SK-N-SH (cell line): ENCODE results near the gene IKBKE. TPM values are rescaled to one million over a fixed set of nuclear protein-coding genes. Genes with fewer than 3 reads are reported as not detected.
A peak's percentile ranks its signal among the peaks of the same experiment; 100 is the strongest.

Source experiments
- CTCF ChIA-PET: fragments of 300-600, 350-600 bp; formaldehyde crosslinking; extraction: SDS; loops from one replicate; lab custom pipeline; 2021; lab: Yijun Ruan, JAX
- POLR2A ChIA-PET: fragments of 350-600 bp; sonication (Branson Sonifier 250); formaldehyde crosslinking; extraction: SDS; loops from one replicate; lab custom pipeline; 2020; ENCODE audit warnings: antibody characterized with exemption, inconsistent platforms; lab: Yijun Ruan, JAX
- DNase-seq: peaks from one replicate; pipeline ENCODE4 v3.0.0; 2012
- H2AFZ ChIP-seq: fragments of 200-600 bp; sonication (generic); 2 replicates; pipeline ENCODE4 v1.8.1; 2016; ENCODE audit warnings: antibody characterized with exemption, mild to moderate bottlenecking, low read depth
- H3F3A ChIP-seq: fragments of 200-600 bp; sonication (generic); replicated peaks from 2 replicates; pipeline ENCODE3; 2016; ENCODE audit warnings: antibody characterized with exemption, mild to moderate bottlenecking; ENCODE audit not compliant: insufficient read depth
- H3K27ac ChIP-seq, 2 experiments: fragments of 200-500 bp in 1 of 2; fragments of 200-600 bp in 1 of 2; sonication (Bioruptor generic) in 1 of 2; sonication (generic), shearing (Covaris generic) in 1 of 2; 2 replicates each; pipeline versions ENCODE4 v1.5.1 to v1.6.1; 2014 to 2016; ENCODE audit warnings: low read depth in 2 of 2, inconsistent platforms in 1 of 2, low read length in 1 of 2, mild to moderate bottlenecking in 1 of 2, mixed read lengths in 1 of 2
- H3K27me3 ChIP-seq: fragments of 200-600 bp; sonication (generic), shearing (Covaris generic); 2 replicates; pipeline ENCODE4 v1.6.1; 2016; ENCODE audit warnings: mixed run types; ENCODE audit not compliant: insufficient read depth
- H3K36me3 ChIP-seq, 2 experiments: fragments of 200-500 bp in 1 of 2; fragments of 200-600 bp in 1 of 2; sonication (Bioruptor generic) in 1 of 2; sonication (generic) in 1 of 2; replicated peaks in 1 of 2; 2 replicates each; pipeline versions ENCODE3 to v1.5.1; 2014 to 2016; ENCODE audit warnings: low read length in 1 of 2, mild to moderate bottlenecking in 1 of 2; ENCODE audit not compliant: insufficient read depth in 2 of 2, control insufficient read depth in 1 of 2
- H3K4me1 ChIP-seq, 2 experiments: fragments of 200-500 bp in 1 of 2; fragments of 200-600 bp in 1 of 2; sonication (Bioruptor generic) in 1 of 2; sonication (generic), shearing (Covaris generic) in 1 of 2; 2 replicates each; pipeline versions ENCODE4 v1.5.1 to v1.6.1; 2014 to 2016; ENCODE audit warnings: low read depth in 1 of 2, low read length in 1 of 2, mixed run types in 1 of 2; ENCODE audit not compliant: insufficient read depth in 2 of 2, control insufficient read depth in 1 of 2
- H3K4me2 ChIP-seq: fragments of 200-600 bp; sonication (generic), shearing (Covaris generic); 2 replicates; pipeline ENCODE4 v1.6.1; 2017; ENCODE audit warnings: mixed run types
- H3K4me3 ChIP-seq, 2 experiments: fragments of 200-500 bp in 1 of 2; fragments of 200-600 bp in 1 of 2; sonication (Bioruptor generic) in 1 of 2; sonication (generic), shearing (Covaris generic) in 1 of 2; 2 replicates each; pipeline versions ENCODE4 v1.5.1 to v1.8.1; 2014 to 2016; ENCODE audit warnings: low read depth in 2 of 2, inconsistent platforms in 1 of 2, low read length in 1 of 2, mild to moderate bottlenecking in 1 of 2, mixed read lengths in 1 of 2, moderate library complexity in 1 of 2
- H3K79me2 ChIP-seq: fragments of 200-600 bp; sonication (generic); 2 replicates; pipeline ENCODE4 v1.8.1; 2017; ENCODE audit warnings: mild to moderate bottlenecking; ENCODE audit not compliant: insufficient read depth
- H3K9ac ChIP-seq: fragments of 200-600 bp; sonication (generic); 2 replicates; pipeline ENCODE4 v1.6.1; 2017; ENCODE audit warnings: mixed run types
- H3K9me2 ChIP-seq: fragments of 200-600 bp; sonication (generic); 2 replicates; pipeline ENCODE4 v1.6.1; 2017; ENCODE audit warnings: mixed run types
- H3K9me3 ChIP-seq: fragments of 200-600 bp; sonication (generic); 2 replicates; pipeline ENCODE4 v1.6.1; 2017; ENCODE audit warnings: mixed run types, mild to moderate bottlenecking, moderate library complexity
- H4K20me1 ChIP-seq: fragments of 200-600 bp; sonication (generic); 2 replicates; pipeline ENCODE4 v1.6.1; 2017; ENCODE audit warnings: mild to moderate bottlenecking, mixed run types; ENCODE audit not compliant: insufficient read depth
- CHD2 ChIP-seq: fragments of 150-350 bp; IDR thresholded peaks from 2 replicates; pipeline ENCODE4 v1.6.1; 2018; ENCODE audit warnings: low read length; ENCODE audit not compliant: partially characterized antibody
- CTCF ChIP-seq: fragments of 200-600 bp; sonication (generic); IDR thresholded peaks from 2 replicates; pipeline ENCODE4 v1.6.1; 2017; ENCODE audit warnings: antibody characterized with exemption, mild to moderate bottlenecking, moderate library complexity
- FOXJ3 ChIP-seq: sonication (generic); formaldehyde crosslinking; IDR thresholded peaks from 2 replicates; pipeline ENCODE4 v1.5.1; 2020; ENCODE audit warnings: mild to moderate bottlenecking, missing genetic modification reagents
- GATA2 ChIP-seq: sonication (generic); formaldehyde crosslinking; IDR thresholded peaks from 2 replicates; pipeline ENCODE4 v1.5.0; 2020; ENCODE audit warnings: mild to moderate bottlenecking, missing genetic modification reagents
- IRF3 ChIP-seq: fragments of 150-350 bp; IDR thresholded peaks from 2 replicates; pipeline ENCODE4 v1.6.1; 2016; ENCODE audit warnings: mild to moderate bottlenecking, low read depth, low read length
- PBX3 ChIP-seq: IDR thresholded peaks from 2 replicates; pipeline ENCODE4; 2012
- POLR2AphosphoS5 ChIP-seq: IDR thresholded peaks from 2 replicates; pipeline ENCODE4 v1.6.1; 2012; ENCODE audit warnings: low read depth, low read length
- RAD21 ChIP-seq: IDR thresholded peaks from 2 replicates; pipeline ENCODE4 v1.6.1; 2012; ENCODE audit warnings: mild to moderate bottlenecking, low read length
- RCOR1 ChIP-seq: fragments of 150-350 bp; IDR thresholded peaks from 2 replicates; pipeline ENCODE4 v1.6.1; 2017; ENCODE audit warnings: antibody characterized with exemption, low read length
- SMC3 ChIP-seq: IDR thresholded peaks from 2 replicates; pipeline ENCODE4 v1.6.1; 2012; ENCODE audit warnings: low read depth, low read length, improper control_type of control experiment
- TEAD4 ChIP-seq: IDR thresholded peaks from 2 replicates; pipeline ENCODE4 v1.4.0; 2012; ENCODE audit warnings: mild to moderate bottlenecking, borderline replicate concordance; ENCODE audit not compliant: insufficient read depth
- WGBS: methylation state at CpG from one replicate; pipeline ENCODE4 v1.1.6; 2017; ENCODE audit warnings: low lambda C conversion rate; 5-methylcytosine and 5-hydroxymethylcytosine counted together
- polyA plus RNA-seq, 3 experiments: library from polyadenylated mRNA; depleted of rRNA; stranded (reverse); fragments of >200 nt; gene quantifications; 2 replicates each; pipeline ENCODE4 v1.2.3, GENCODE V29; 2012

The IKBKE gene
- polyA plus RNA-seq, 1 of the 3 experiments (the other 2 are of a cell fraction) = 14.5 TPM

GRCh38 chr1:206478746-206479145 lies 8.5 kb downstream of the IKBKE start (continued):
- no peak for TF ChIP-seq IRF3
- no peak for TF ChIP-seq PBX3
- TF ChIP-seq POLR2AphosphoS5 = no peak
- TF ChIP-seq CTCF = no peak

- Histone ChIP-seq H3K9me2 (no peaks in the 10 kb centered on the region), H2AFZ (no peak overlapping the region), H3F3A (peaks cover 3% of the 10 kb centered on the region), H3K27ac (no peak overlapping the region), H3K4me3 (no peak overlapping the region), H3K4me1 (peaks cover 12% of the 10 kb centered on the region in 2 experiments; a peak in 3 of 4 replicates), H4K20me1 (no peaks in the 10 kb centered on the region), H3K9ac (no peak overlapping the region), H3K79me2 (no peaks in the 10 kb centered on the region), H3K4me2 (no peak overlapping the region), H3K36me3 (peaks cover 15 to 16% of the 10 kb centered on the region in 2 experiments)
- 47% methylated on average over 9 of the region's 14 CpGs for WGBS
- DNase-seq = peak; percentile 89
- TF ChIP-seq RAD21 (peak; percentile 85), TEAD4 (no peak), SMC3 (peak; percentile 79), FOXJ3 (CRISPR knock-in tag) (no peak), GATA2 (peak; percentile 17; the same call in 1 of the 2 replicates), CTCF (peak; percentile 80), IRF3 (no peak), RCOR1 (0 out of 2 replicates have a peak, but pooled peaks have one; percentile 14), CHD2 (no peak)
- TF ChIP-seq, all 33 proteins: peak for 5
- Histone ChIP-seq H3K27me3 (no peaks in the 10 kb centered on the region), H3K9me3 (no peaks in the 10 kb centered on the region)
- POLR2A ChIA-PET = no interaction called here
- CTCF ChIA-PET = interaction anchor here (0.5 to 6.7 kb wide), 59 partner anchors 9 to 1334 kb away, joined by 3 to 103 read pairs (median 4); partner anchors contain the start of genes DYRK3, EIF2D, IKBKE and RASSF5
Measured at GRCh38 chr1:206479183-206480125, 9.2 kb downstream of the IKBKE start.
